SK-N-MC (cell line): Measurements from ENCODE around the gene PPFIA4.

Experiments
- EZH2 ChIP-seq: fragments of 200-600 bp; sonication (generic); IDR thresholded peaks from one replicate; pipeline ENCODE4 v1.6.1; 2017; ENCODE audit warnings: antibody characterized with exemption
- POLR2AphosphoS5 ChIP-seq: IDR thresholded peaks from 2 replicates; pipeline ENCODE4 v1.6.1; 2012; ENCODE audit warnings: mild to moderate bottlenecking, low read depth, low read length, borderline replicate concordance

GRCh38 chr1:203124011-203124410 lies 97.7 kb downstream of the PPFIA4 start:
- TF ChIP-seq POLR2AphosphoS5 = no peak
- no peak for TF ChIP-seq EZH2
